Muscle layer of duodenum (tissue), 2 donors: ENCODE data around the gene ARHGAP10.

Source experiments
- H3K27ac ChIP-seq: one replicate; pipeline ENCODE4 v1.7.0; 2013; ENCODE audit warnings: mild to moderate bottlenecking, low read length
- H3K27me3 ChIP-seq: one replicate; pipeline ENCODE4 v1.7.0; 2013; ENCODE audit warnings: low read depth, mild to moderate bottlenecking, control low read depth, low read length
- H3K36me3 ChIP-seq, 2 donors: one replicate each; pipeline ENCODE4 v1.7.0; 2013; ENCODE audit warnings: low read length in 2 of 2, control low read depth in 1 of 2, mild to moderate bottlenecking in 1 of 2; ENCODE audit not compliant: insufficient read depth in 2 of 2, control insufficient read depth in 1 of 2
- H3K4me1 ChIP-seq, 2 donors: one replicate each; pipeline ENCODE4 v1.7.0; 2013; ENCODE audit warnings: low read length in 2 of 2, mild to moderate bottlenecking in 2 of 2, control low read depth in 1 of 2, moderate library complexity in 1 of 2; ENCODE audit not compliant: insufficient read depth in 2 of 2, control insufficient read depth in 1 of 2
- H3K4me3 ChIP-seq, 2 donors: one replicate each; pipeline ENCODE4 v1.7.0; 2013; ENCODE audit warnings: low read length in 2 of 2, low read depth in 1 of 2, mild to moderate bottlenecking in 1 of 2
- H3K9me3 ChIP-seq, 2 donors: one replicate each; pipeline ENCODE4 v1.7.0; 2013; ENCODE audit warnings: low read length in 2 of 2, control low read depth in 1 of 2, mild to moderate bottlenecking in 1 of 2; ENCODE audit not compliant: control insufficient read depth in 1 of 2
- donor health status: healthy.

ARHGAP10 gene

GRCh38 chr4:147958057-147958456 lies 226.2 kb downstream of the ARHGAP10 start:
- no peaks in the 10 kb centered on the region for H3K9me3 ChIP-seq
- H3K4me1 ChIP-seq, result peaks cover 0 to 38% of the 10 kb centered on the region in 2 donors
- H3K27ac ChIP-seq, result peak overlapping the region; percentile 5

GRCh38 chr4:147958489-147959065 lies 226.7 kb downstream of the ARHGAP10 start:
- H3K27me3 ChIP-seq, result no peaks in the 10 kb centered on the region

More at GRCh38 chr4:147958057-147958456, 226.2 kb downstream of the ARHGAP10 start:
- peaks cover 0 to 6% of the 10 kb centered on the region in 2 donors for H3K36me3 ChIP-seq
- H3K27me3 ChIP-seq, result no peaks in the 10 kb centered on the region
- no peak overlapping the region for H3K4me3 ChIP-seq

GRCh38 chr4:147960971-147961370 lies 229.1 kb downstream of the ARHGAP10 start:
- Histone ChIP-seq H3K27ac (no peak overlapping the region), H3K4me1 (peaks cover 6 to 36% of the 10 kb centered on the region in 2 donors), H3K36me3 (no peaks in the 10 kb centered on the region), H3K9me3 (no peaks in the 10 kb centered on the region), H3K27me3 (no peaks in the 10 kb centered on the region), H3K4me3 (no peak overlapping the region)

More at GRCh38 chr4:147958489-147959065, 226.7 kb downstream of the ARHGAP10 start:
- no peak overlapping the region for H3K4me3 ChIP-seq
- peaks cover 0 to 38% of the 10 kb centered on the region in 2 donors for H3K4me1 ChIP-seq
- H3K27ac ChIP-seq, result peak overlapping the region; percentile 5
- no peaks in the 10 kb centered on the region for H3K9me3 ChIP-seq
- peaks cover 0 to 6% of the 10 kb centered on the region in 2 donors for H3K36me3 ChIP-seq

- Histone ChIP-seq H3K27me3 (no peaks in the 10 kb centered on the region), H3K4me3 (no peak overlapping the region), H3K27ac (no peak overlapping the region), H3K9me3 (no peaks in the 10 kb centered on the region), H3K4me1 (peaks cover 6 to 20% of the 10 kb centered on the region in 2 donors), H3K36me3 (peaks cover 0 to 9% of the 10 kb centered on the region in 2 donors)
Observed at GRCh38 chr4:147963839-147964238, 232.0 kb downstream of the ARHGAP10 start.

GRCh38 chr4:147964266-147964880 lies 232.5 kb downstream of the ARHGAP10 start:
- Histone ChIP-seq H3K4me3 (no peak overlapping the region), H3K9me3 (no peaks in the 10 kb centered on the region), H3K4me1 (peaks cover 6 to 23% of the 10 kb centered on the region in 2 donors), H3K27ac (no peak overlapping the region), H3K27me3 (no peaks in the 10 kb centered on the region), H3K36me3 (peaks cover 0 to 9% of the 10 kb centered on the region in 2 donors)

- peaks cover 12 to 29% of the 10 kb centered on the region in 2 donors for H3K4me1 ChIP-seq
- no peaks in the 10 kb centered on the region for H3K27me3 ChIP-seq
- peaks cover 0 to 9% of the 10 kb centered on the region in 2 donors for H3K36me3 ChIP-seq
- H3K27ac ChIP-seq, result no peak overlapping the region
- no peak overlapping the region for H3K4me3 ChIP-seq
- H3K9me3 ChIP-seq, result no peaks in the 10 kb centered on the region
Observed at GRCh38 chr4:147965056-147965455, 233.2 kb downstream of the ARHGAP10 start.

GRCh38 chr4:147965873-147966272 lies 234.0 kb downstream of the ARHGAP10 start:
- Histone ChIP-seq H3K27me3 (no peaks in the 10 kb centered on the region), H3K4me3 (no peak overlapping the region), H3K36me3 (peaks cover 0 to 9% of the 10 kb centered on the region in 2 donors), H3K27ac (no peak overlapping the region), H3K9me3 (no peaks in the 10 kb centered on the region), H3K4me1 (peaks cover 13 to 32% of the 10 kb centered on the region in 2 donors)

- Histone ChIP-seq H3K4me1 (peaks cover 13 to 35% of the 10 kb centered on the region in 2 donors), H3K27ac (peak overlapping the region; percentile 67), H3K4me3 (no peak overlapping the region), H3K9me3 (no peaks in the 10 kb centered on the region), H3K36me3 (peaks cover 0 to 9% of the 10 kb centered on the region in 2 donors), H3K27me3 (no peaks in the 10 kb centered on the region)
Observed at GRCh38 chr4:147968641-147969040, 236.8 kb downstream of the ARHGAP10 start.

- H3K36me3 ChIP-seq, result peaks cover 0 to 9% of the 10 kb centered on the region in 2 donors
- no peaks in the 10 kb centered on the region for H3K27me3 ChIP-seq
- peak overlapping the region; percentile 67 for H3K27ac ChIP-seq
- H3K4me1 ChIP-seq, result peaks cover 6 to 26% of the 10 kb centered on the region in 2 donors
- H3K4me3 ChIP-seq, result peak overlapping the region; percentile 14 to 34
- no peaks in the 10 kb centered on the region for H3K9me3 ChIP-seq
Observed at GRCh38 chr4:147969573-147970385, 237.9 kb downstream of the ARHGAP10 start.

GRCh38 chr4:147971116-147971515 lies 239.2 kb downstream of the ARHGAP10 start:
- no peaks in the 10 kb centered on the region for H3K27me3 ChIP-seq
- H3K4me1 ChIP-seq, result peaks cover 6 to 37% of the 10 kb centered on the region in 2 donors
- no peak overlapping the region for H3K27ac ChIP-seq
- no peak overlapping the region for H3K4me3 ChIP-seq
- H3K36me3 ChIP-seq, result peaks cover 0 to 9% of the 10 kb centered on the region in 2 donors
- H3K9me3 ChIP-seq, result no peaks in the 10 kb centered on the region

- H3K9me3 ChIP-seq, result no peaks in the 10 kb centered on the region
- no peaks in the 10 kb centered on the region for H3K36me3 ChIP-seq
- peaks cover 0 to 28% of the 10 kb centered on the region in 2 donors for H3K4me1 ChIP-seq
- no peak overlapping the region for H3K4me3 ChIP-seq
- no peaks in the 10 kb centered on the region for H3K27me3 ChIP-seq
- no peak overlapping the region for H3K27ac ChIP-seq
Observed at GRCh38 chr4:147975325-147975724, 243.4 kb downstream of the ARHGAP10 start.
